ENCODE data around the gene CDH18. TPM values are rescaled to one million over a fixed set of nuclear protein-coding genes. Genes with fewer than 3 reads are reported as not detected.

Gene CDH18
- total RNA-seq, 4 donors from 2014 or later, result not detected

- TF ChIP-seq CTCF (IDR thresholded peaks at IDR 0.05; ENCODE audit: low read depth), result no peak
Measured at GRCh38 chr5:19424506-19424905, 563.5 kb downstream of the CDH18 start.

Data from subcutaneous adipose tissue (tissue), 4 donors.